ENCODE results near the gene PTPRG.

GRCh38 chr3:61605589-61606175, 44.3 kb downstream of the PTPRG start:
- TF ChIP-seq POLR2A (IDR thresholded peaks at IDR 0.05) (no peak), CTCF (IDR thresholded peaks at IDR 0.05) (no peak)

Data from right lobe of liver (tissue), 4 donors.